OCI-LY1 (cell line): ENCODE data around the gene FAM131C.

Source experiments
- EZH2 ChIP-seq: fragments of 200-600 bp; sonication (generic), shearing (Covaris generic); IDR thresholded peaks from 2 replicates; pipeline ENCODE4 v1.8.0; 2017; ENCODE audit warnings: borderline replicate concordance, mixed run types, mild to moderate bottlenecking, antibody characterized with exemption, low read length, moderate library complexity, mixed read lengths
- TF ChIP-seq, protein P1 (sequence below): fragments of 200-600 bp; sonication (generic), shearing (Covaris generic); IDR thresholded peaks from 2 replicates; pipeline ENCODE4 v1.5.1; 2017; ENCODE audit warnings: mild to moderate bottlenecking, antibody characterized with exemption, low read length, moderate library complexity, mixed read lengths

DNA sequence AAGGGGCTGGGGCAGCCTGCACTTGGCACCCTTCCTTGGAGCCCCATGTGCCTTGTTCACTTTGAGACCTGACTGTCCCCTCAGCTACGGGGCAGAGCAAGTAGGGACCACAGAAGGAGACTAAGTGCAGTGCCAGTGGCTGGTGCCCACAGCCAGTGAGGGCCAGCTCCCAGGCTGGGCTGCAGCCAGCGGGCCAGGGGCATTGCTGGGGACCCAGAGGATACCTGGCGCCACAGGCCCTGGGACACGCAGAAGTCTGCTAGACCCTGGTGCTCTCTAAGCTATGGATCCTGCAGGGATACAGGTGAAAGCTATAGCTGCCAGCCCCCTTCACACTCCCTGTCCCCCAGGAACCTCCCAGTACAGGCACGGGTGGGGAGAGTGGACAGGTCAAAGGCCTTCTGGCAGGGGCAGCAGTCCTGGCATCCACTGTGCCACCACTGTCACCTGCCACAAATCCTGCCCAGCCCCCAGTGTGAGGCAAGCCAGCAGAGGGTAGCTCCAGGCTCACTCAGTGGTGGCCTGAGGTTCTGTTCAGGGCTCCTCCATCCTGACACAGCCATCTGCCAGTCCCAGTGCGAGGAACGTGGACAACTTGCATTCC lies 50.3 kb downstream of the FAM131C start:
- TF ChIP-seq EZH2, result no peak
- TF ChIP-seq, protein P1, sequence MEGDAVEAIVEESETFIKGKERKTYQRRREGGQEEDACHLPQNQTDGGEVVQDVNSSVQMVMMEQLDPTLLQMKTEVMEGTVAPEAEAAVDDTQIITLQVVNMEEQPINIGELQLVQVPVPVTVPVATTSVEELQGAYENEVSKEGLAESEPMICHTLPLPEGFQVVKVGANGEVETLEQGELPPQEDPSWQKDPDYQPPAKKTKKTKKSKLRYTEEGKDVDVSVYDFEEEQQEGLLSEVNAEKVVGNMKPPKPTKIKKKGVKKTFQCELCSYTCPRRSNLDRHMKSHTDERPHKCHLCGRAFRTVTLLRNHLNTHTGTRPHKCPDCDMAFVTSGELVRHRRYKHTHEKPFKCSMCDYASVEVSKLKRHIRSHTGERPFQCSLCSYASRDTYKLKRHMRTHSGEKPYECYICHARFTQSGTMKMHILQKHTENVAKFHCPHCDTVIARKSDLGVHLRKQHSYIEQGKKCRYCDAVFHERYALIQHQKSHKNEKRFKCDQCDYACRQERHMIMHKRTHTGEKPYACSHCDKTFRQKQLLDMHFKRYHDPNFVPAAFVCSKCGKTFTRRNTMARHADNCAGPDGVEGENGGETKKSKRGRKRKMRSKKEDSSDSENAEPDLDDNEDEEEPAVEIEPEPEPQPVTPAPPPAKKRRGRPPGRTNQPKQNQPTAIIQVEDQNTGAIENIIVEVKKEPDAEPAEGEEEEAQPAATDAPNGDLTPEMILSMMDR, result no peak
